ENCODE data around the gene ANO4. TPM values are rescaled to one million over a fixed set of nuclear protein-coding genes. Genes with fewer than 3 reads are reported as not detected.

ANO4 gene
- total and polyA plus RNA-seq, 2 of the 8 experiments (the other 6 are each of a cell fraction or from before 2014, with no cell fraction given) = 1.1 to 3.4 TPM

DNA sequence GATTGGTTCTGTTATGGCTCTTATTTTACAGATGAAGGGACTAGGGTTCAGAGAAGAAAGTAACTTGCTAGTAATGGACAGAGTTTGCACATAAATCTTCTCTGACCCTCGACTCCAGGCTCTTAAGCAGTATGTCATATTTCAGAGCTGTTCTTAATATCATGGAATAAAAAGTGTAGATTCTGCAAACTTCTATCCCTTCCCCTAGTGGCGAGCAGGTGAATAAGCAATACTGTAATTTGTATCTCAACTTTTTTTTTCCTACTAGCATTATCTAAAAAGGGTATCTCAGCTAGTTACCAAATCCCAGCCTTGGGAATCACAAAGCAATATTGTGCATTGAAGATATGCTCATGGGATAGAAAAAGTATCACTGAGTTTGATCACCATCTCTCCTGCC, 83.2 kb downstream of the ANO4 start:
- no peak overlapping the region for H2AK5ac ChIP-seq (ENCODE audit: low read depth, low read length)
- H3K9me3 ChIP-seq (ENCODE audit: insufficient read depth in 2 of 2, low read depth in 1 of 2, low read length in 1 of 2) = peaks cover 5 to 10% of the 10 kb centered on the region in 2 experiments
- no peak overlapping the region for H3K18ac ChIP-seq (ENCODE audit: extremely low read depth, low read length)
- FAIRE-seq (no peak), DNase-seq (ENCODE audit: low read depth in 1 of 2, low spot score in 2 of 2) (no peak)
- H3K4ac ChIP-seq (replicated peaks; ENCODE audit: insufficient read length, low read depth, low read length) = no peak overlapping the region
- no peaks in the 10 kb centered on the region for H3K4me1 ChIP-seq (replicated peaks in 1 of 4; ENCODE audit: control insufficient read depth in 3 of 4, insufficient read depth in 4 of 4, low read length in 3 of 4)
- no peak overlapping the region for H3K27ac ChIP-seq (ENCODE audit: low read depth, low read length)
- H3K4me2 ChIP-seq (ENCODE audit: insufficient read depth in 1 of 2, low read depth in 2 of 2, low read length in 2 of 2) = no peak overlapping the region
- H2BK12ac ChIP-seq (ENCODE audit: low read depth, low read length) = no peak overlapping the region
- no peaks in the 10 kb centered on the region for H3K27me3 ChIP-seq (replicated peaks in 1 of 4; ENCODE audit: control insufficient read depth in 3 of 4, extremely low read depth in 1 of 4, insufficient read depth in 3 of 4, low read length in 3 of 4)
- no peak overlapping the region for H3K23ac ChIP-seq (ENCODE audit: insufficient read length)
- H2BK20ac ChIP-seq (ENCODE audit: low read length) = no peak overlapping the region
- H2BK5ac ChIP-seq (ENCODE audit: low read depth, low read length) = no peak overlapping the region
- H4K8ac ChIP-seq (ENCODE audit: extremely low read depth, insufficient read depth, low read length) = no peak overlapping the region
- no peak overlapping the region for H3K9ac ChIP-seq (replicated peaks in 1 of 4; ENCODE audit: extremely low read depth in 1 of 4, low read depth in 3 of 4, low read length in 3 of 4)
- TF ChIP-seq, protein P1, sequence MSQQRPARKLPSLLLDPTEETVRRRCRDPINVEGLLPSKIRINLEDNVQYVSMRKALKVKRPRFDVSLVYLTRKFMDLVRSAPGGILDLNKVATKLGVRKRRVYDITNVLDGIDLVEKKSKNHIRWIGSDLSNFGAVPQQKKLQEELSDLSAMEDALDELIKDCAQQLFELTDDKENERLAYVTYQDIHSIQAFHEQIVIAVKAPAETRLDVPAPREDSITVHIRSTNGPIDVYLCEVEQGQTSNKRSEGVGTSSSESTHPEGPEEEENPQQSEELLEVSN (IDR thresholded peaks at IDR 0.05) = no peak
- TF ChIP-seq, protein P2, sequence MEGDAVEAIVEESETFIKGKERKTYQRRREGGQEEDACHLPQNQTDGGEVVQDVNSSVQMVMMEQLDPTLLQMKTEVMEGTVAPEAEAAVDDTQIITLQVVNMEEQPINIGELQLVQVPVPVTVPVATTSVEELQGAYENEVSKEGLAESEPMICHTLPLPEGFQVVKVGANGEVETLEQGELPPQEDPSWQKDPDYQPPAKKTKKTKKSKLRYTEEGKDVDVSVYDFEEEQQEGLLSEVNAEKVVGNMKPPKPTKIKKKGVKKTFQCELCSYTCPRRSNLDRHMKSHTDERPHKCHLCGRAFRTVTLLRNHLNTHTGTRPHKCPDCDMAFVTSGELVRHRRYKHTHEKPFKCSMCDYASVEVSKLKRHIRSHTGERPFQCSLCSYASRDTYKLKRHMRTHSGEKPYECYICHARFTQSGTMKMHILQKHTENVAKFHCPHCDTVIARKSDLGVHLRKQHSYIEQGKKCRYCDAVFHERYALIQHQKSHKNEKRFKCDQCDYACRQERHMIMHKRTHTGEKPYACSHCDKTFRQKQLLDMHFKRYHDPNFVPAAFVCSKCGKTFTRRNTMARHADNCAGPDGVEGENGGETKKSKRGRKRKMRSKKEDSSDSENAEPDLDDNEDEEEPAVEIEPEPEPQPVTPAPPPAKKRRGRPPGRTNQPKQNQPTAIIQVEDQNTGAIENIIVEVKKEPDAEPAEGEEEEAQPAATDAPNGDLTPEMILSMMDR (IDR thresholded peaks at IDR 0.05; ENCODE audit: control extremely low read depth in 1 of 3, insufficient read depth in 1 of 3, low read depth in 1 of 3, low read length in 3 of 3) = peak in 2 of 3 experiments; percentile 16 to 50; a peak in 2 of 4 replicates
- no peak overlapping the region for H2AFZ ChIP-seq (ENCODE audit: low read length)
- no peaks in the 10 kb centered on the region for H3K36me3 ChIP-seq (ENCODE audit: control insufficient read depth in 2 of 4, insufficient read depth in 4 of 4, low read length in 3 of 4)
- H4K91ac ChIP-seq (replicated peaks; ENCODE audit: insufficient read length, low read length) = no peak overlapping the region
- H3K79me1 ChIP-seq (ENCODE audit: low read depth, low read length) = no peaks in the 10 kb centered on the region
- H4K5ac ChIP-seq (ENCODE audit: insufficient read length, low read depth, low read length) = no peak overlapping the region
- H4K20me1 ChIP-seq (replicated peaks in 1 of 2; ENCODE audit: control insufficient read depth in 1 of 2, insufficient read depth in 2 of 2, low read length in 2 of 2) = no peaks in the 10 kb centered on the region
- no peaks in the 10 kb centered on the region for H3K79me2 ChIP-seq (ENCODE audit: control insufficient read depth in 1 of 2, insufficient read depth in 2 of 2, low read length in 2 of 2)
- H3K14ac ChIP-seq (ENCODE audit: insufficient read length) = no peak overlapping the region
- no peaks in the 10 kb centered on the region for H3K23me2 ChIP-seq (ENCODE audit: low read depth, low read length)
- H3K4me3 ChIP-seq (ENCODE audit: extremely low read depth in 1 of 4, insufficient read depth in 2 of 4, low read depth in 3 of 4, low read length in 4 of 4) = no peak overlapping the region
- no peak overlapping the region for H3K56ac ChIP-seq (replicated peaks; ENCODE audit: insufficient read length, low read depth, low read length)
- 65% methylated on average over 2 of the region's 2 CpGs; no CpG with 5 or more reads in 1 of the 2 experiments for WGBS, 2 experiments (ENCODE audit: extremely low coverage in 1 of 2, insufficient coverage in 1 of 2, insufficient read length in 1 of 2, insufficient replicate concordance in 2 of 2, low coverage in 1 of 2, low lambda C conversion rate in 2 of 2, missing lambda C conversion rate in 1 of 2)
- ChIA-PET CTCF (ENCODE audit: partially characterized antibody) (interaction anchor here (0.6 to 4.7 kb wide), 19 partner anchors 8 to 314 kb away, joined by 3 to 58 read pairs (median 5); no protein-coding TSS in a partner anchor), POLR2A (ENCODE audit: partially characterized antibody) (no interaction called here)
- no peak overlapping the region for H2BK120ac ChIP-seq (replicated peaks; ENCODE audit: low read depth, low read length)
- H2BK15ac ChIP-seq (ENCODE audit: low read length) = no peak overlapping the region
